Retinal pigment epithelial cell (primary cell): ENCODE measurements around the gene ID3.

Experiments
- DNase-seq: peaks from one replicate; pipeline ENCODE4 v3.0.0-alpha.2; 2010; ENCODE audit warnings: low read depth
- H3K4me3 ChIP-seq: 2 replicates; pipeline ENCODE4 v1.5.1; 2011; ENCODE audit warnings: mild to moderate bottlenecking, low read length, control low read depth, moderate library complexity
- TF ChIP-seq, protein P1 (sequence below): conservative IDR thresholded peaks from 2 replicates; pipeline ENCODE4 v1.5.1; 2011; ENCODE audit warnings: low read depth, low read length, control low read depth, inconsistent platforms

ID3 gene

GRCh38 chr1:23563755-23564374, 4.6 kb upstream of the ID3 start:
- TF ChIP-seq, protein P1, sequence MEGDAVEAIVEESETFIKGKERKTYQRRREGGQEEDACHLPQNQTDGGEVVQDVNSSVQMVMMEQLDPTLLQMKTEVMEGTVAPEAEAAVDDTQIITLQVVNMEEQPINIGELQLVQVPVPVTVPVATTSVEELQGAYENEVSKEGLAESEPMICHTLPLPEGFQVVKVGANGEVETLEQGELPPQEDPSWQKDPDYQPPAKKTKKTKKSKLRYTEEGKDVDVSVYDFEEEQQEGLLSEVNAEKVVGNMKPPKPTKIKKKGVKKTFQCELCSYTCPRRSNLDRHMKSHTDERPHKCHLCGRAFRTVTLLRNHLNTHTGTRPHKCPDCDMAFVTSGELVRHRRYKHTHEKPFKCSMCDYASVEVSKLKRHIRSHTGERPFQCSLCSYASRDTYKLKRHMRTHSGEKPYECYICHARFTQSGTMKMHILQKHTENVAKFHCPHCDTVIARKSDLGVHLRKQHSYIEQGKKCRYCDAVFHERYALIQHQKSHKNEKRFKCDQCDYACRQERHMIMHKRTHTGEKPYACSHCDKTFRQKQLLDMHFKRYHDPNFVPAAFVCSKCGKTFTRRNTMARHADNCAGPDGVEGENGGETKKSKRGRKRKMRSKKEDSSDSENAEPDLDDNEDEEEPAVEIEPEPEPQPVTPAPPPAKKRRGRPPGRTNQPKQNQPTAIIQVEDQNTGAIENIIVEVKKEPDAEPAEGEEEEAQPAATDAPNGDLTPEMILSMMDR = no peak
- H3K4me3 ChIP-seq = no peak overlapping the region
- no peak for DNase-seq

DNA sequence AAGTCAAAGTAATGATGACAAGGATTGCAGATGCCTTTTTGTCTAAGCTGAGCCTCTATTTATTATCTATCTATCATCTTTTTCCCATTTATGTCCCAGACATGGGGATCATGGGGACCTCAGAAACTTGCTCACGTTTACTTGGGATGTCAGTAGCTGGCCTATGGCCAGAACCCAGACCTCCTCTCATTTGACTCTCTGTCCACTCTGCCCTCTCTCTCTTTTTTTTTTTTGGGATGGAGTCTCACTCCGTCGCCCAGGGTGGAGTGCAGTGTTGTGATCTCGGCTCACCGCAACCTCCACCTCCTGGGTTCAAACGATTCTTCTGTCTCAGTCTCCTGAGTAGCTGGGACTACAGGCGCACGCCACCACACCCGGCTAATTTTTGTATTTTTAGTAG, 3.7 kb upstream of the ID3 start:
- DNase-seq = no peak
- TF ChIP-seq, protein P1 = no peak
- H3K4me3 ChIP-seq = no peak overlapping the region

DNA sequence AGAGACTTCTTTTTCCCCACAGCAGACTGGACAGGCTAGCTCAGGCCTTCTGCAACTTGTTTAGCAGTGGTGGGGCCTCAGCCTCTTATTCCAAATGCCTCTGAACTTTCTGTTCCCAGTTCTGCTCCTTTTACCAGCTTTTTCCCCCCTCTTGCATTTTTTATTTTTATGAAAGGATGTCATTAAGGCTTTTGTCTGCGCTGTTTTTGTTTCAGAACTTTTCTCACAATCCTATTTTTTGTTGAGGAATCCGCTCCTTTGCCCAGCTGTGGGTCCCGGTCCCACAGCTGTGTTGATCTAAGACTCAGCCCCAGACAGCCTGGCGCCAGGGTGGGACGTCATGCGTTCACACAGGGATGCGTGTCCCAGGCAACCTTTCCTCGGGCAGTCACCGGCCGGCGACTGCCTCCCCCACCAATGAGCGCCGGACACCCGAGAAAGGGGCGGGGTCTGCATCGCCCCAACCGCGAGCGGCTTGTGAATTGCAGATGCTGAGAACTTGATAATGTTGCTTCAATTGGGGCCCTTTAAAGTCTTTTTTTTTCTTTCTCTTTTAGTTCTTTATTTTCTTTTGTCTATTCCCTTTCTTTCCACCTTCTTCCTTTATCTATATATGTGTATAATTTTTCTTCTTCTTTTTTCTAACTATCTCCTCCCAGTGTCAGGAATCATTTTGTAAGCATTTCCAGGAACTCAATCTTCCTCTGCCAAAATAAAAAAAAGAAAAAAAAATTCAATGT, 3.0 kb upstream of the ID3 start:
- peak; percentile 98 for DNase-seq
- H3K4me3 ChIP-seq = no peak overlapping the region
- TF ChIP-seq, protein P1 = no peak

GRCh38 chr1:23561813-23562100, 2.5 kb upstream of the ID3 start:
- no peak overlapping the region for H3K4me3 ChIP-seq
- no peak for DNase-seq
- TF ChIP-seq, protein P1 = no peak

DNA sequence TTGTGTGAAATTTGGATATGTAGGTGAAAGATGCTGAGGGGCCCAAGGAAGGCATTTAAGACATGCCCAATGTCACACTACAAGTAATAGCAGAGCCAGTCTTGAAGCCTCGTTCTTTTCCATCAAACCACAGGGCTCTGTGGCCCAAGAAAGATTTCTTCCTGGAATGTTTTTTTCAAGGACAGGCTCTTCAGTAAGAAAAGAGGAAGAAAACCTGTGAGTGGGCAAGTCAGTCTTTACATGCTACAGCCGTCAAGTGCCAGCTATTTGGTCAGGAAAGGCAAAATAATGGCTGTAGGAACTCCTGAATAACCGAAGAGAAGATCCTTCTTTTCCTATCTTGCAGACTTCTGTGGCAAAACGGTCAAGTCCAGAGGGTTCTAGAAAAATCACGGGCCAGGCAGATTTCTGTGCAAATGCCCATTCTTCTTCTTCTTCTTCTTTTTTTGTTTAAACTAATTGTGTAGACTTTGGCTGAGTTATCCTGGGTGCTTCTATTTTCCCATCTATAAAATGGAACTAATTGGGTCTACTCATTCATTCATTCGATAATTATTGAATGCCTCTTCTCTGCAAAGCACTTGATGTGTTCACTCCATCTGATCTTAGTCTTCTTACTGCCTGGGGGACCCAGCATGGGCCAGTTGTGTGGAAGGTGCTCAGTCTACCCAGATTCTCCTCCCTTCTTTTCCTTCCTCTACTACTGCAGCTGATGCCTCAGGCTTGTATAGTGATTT, 1.9 kb upstream of the ID3 start:
- no peak for DNase-seq
- TF ChIP-seq, protein P1 = no peak
- no peak overlapping the region for H3K4me3 ChIP-seq

GRCh38 chr1:23559985-23560741, 862 bp upstream of the ID3 start:
- TF ChIP-seq, protein P1 = no peak
- H3K4me3 ChIP-seq = peak overlapping the region; percentile 99
- no peak for DNase-seq

- DNase-seq = no peak
Observed at GRCh38 chr1:23558872-23559135, 497 bp downstream of the ID3 start.

More at GRCh38 chr1:23558872-23559135, 497 bp downstream of the ID3 start:
- peak overlapping the region; percentile 99 for H3K4me3 ChIP-seq
- TF ChIP-seq, protein P1 = no peak
